HepG2 (cell line): Measurements from ENCODE around the gene DCC. TPM values are rescaled to one million over a fixed set of nuclear protein-coding genes. Genes with fewer than 3 reads are reported as not detected.

Source experiments
- ATAC-seq: fragments of 200-7000 bp; cut with Tn5 transposase; 3 replicates; pipeline ENCODE4 v1.9.1; 2020; ENCODE audit warnings: mild to moderate bottlenecking, moderate library complexity
- BruUV-seq: library from RNA; stranded (reverse); fragments of 400-500 nt; replicated peaks from 2 replicates; lab custom pipeline; 2021; lab: Mats Ljungman, UMichigan
- CTCF ChIA-PET: fragments of 300-600 bp; formaldehyde crosslinking; extraction: SDS; loops from one replicate; lab custom pipeline; 2021; ENCODE audit warnings: low total read pairs, inconsistent platforms, low intra/inter-chr PET ratio; lab: Yijun Ruan, JAX
- POLR2A ChIA-PET: fragments of 350-600 bp; sonication (Branson Sonifier 250); formaldehyde crosslinking; loops from one replicate; lab custom pipeline; 2020; ENCODE audit warnings: antibody characterized with exemption, inconsistent platforms; lab: Yijun Ruan, JAX
- DNase-seq: peaks from one replicate; pipeline ENCODE4 v3.0.0-alpha.2; 2015; ENCODE audit warnings: low spot score
- FAIRE-seq: peaks from 3 replicates; lab custom pipeline; 2011; peaks lifted over from hg19 to GRCh38; lab: Jason Lieb, UNC
- H2AFZ ChIP-seq: one replicate; pipeline ENCODE4 v1.6.1; 2011; ENCODE audit warnings: low read length, inconsistent platforms
- H3K27ac ChIP-seq: fragments of 300-600 bp; 3 replicates; pipeline ENCODE4 v1.8.0; 2011; ENCODE audit warnings: mixed run types, mild to moderate bottlenecking, mixed read lengths, low read length, inconsistent platforms; ENCODE audit not compliant: insufficient read depth; ENCODE audit errors: extremely low read length
- H3K27me3 ChIP-seq, 2 experiments: fragments of 200-600 bp in 1 of 2; 2 replicates in 1 of 2; 3 replicates in 1 of 2; pipeline versions ENCODE4 v1.6.0 to v1.8.0; 2011; ENCODE audit warnings: low read length in 2 of 2, mild to moderate bottlenecking in 2 of 2, moderate library complexity in 2 of 2, inconsistent platforms in 1 of 2; ENCODE audit not compliant: insufficient read depth in 2 of 2, control insufficient read depth in 1 of 2
- H3K36me3 ChIP-seq, 2 experiments: fragments of 200-600 bp in 1 of 2; replicated peaks in 1 of 2; 2 replicates in 1 of 2; 3 replicates in 1 of 2; pipeline versions ENCODE4 v1.5.1 to v1.8.0; 2011; ENCODE audit warnings: low read length in 2 of 2, inconsistent platforms in 1 of 2; ENCODE audit not compliant: insufficient read depth in 2 of 2, control insufficient read depth in 1 of 2
- H3K4me1 ChIP-seq: 2 replicates; pipeline ENCODE4 v1.5.1; 2012; ENCODE audit warnings: low read length, inconsistent platforms; ENCODE audit not compliant: insufficient read depth
- H3K4me2 ChIP-seq: 2 replicates; pipeline ENCODE4 v1.6.0; 2011; ENCODE audit warnings: low read depth, low read length, inconsistent platforms
- H3K4me3 ChIP-seq, 3 experiments: fragments of 200-600 bp in 1 of 3; sonication (generic), shearing (Covaris generic) in 1 of 3; replicated peaks in 1 of 3; 2 replicates each; pipeline ENCODE4 v1.5.1; 2011 to 2016; ENCODE audit warnings: low read length in 3 of 3, inconsistent platforms in 2 of 3, low read depth in 2 of 3, mild to moderate bottlenecking in 2 of 3, control low read depth in 1 of 3, mixed read lengths in 1 of 3; ENCODE audit not compliant: insufficient read depth in 1 of 3
- H3K79me2 ChIP-seq: one replicate; pipeline ENCODE4 v1.6.1; 2011; ENCODE audit warnings: low read length, inconsistent platforms; ENCODE audit not compliant: insufficient read depth
- H3K9ac ChIP-seq: 2 replicates; pipeline ENCODE4 v1.6.0; 2011; ENCODE audit warnings: mild to moderate bottlenecking, low read depth, low read length, inconsistent platforms; ENCODE audit not compliant: insufficient read depth
- H3K9me3 ChIP-seq: 2 replicates; pipeline ENCODE4 v1.5.1; 2012; ENCODE audit warnings: mild to moderate bottlenecking, low read length
- H4K20me1 ChIP-seq: 2 replicates; pipeline ENCODE4 v1.6.0; 2011; ENCODE audit warnings: inconsistent platforms, mild to moderate bottlenecking, low read length, moderate library complexity; ENCODE audit not compliant: insufficient read depth
- EED ChIP-seq: sonication (generic); formaldehyde crosslinking; IDR thresholded peaks from 2 replicates; pipeline ENCODE4 v1.5.0; 2020; ENCODE audit warnings: mild to moderate bottlenecking, missing genetic modification reagents
- GABPA ChIP-seq, 2 experiments: IDR thresholded peaks; 2 replicates each; pipeline ENCODE4 v1.6.1; 2011 to 2016; ENCODE audit warnings: low read depth in 2 of 2, low read length in 1 of 2, missing biosample characterization in 1 of 2, missing genetic modification characterization in 1 of 2
- HOXA9 ChIP-seq: sonication (generic); formaldehyde crosslinking; IDR thresholded peaks from 2 replicates; pipeline ENCODE4 v1.8.1; 2022; ENCODE audit warnings: missing genetic modification reagents, mild to moderate bottlenecking, moderate library complexity, borderline replicate concordance
- KLF15 ChIP-seq: sonication (generic); formaldehyde crosslinking; IDR thresholded peaks from 2 replicates; pipeline ENCODE4 v1.8.1; 2023; ENCODE audit warnings: borderline replicate concordance, mild to moderate bottlenecking, inconsistent platforms, missing genetic modification reagents, mixed read lengths
- RNF2 ChIP-seq: fragments of 450-650 bp; conservative IDR thresholded peaks from 2 replicates; pipeline ENCODE4 v1.6.1; 2016; ENCODE audit warnings: low read depth
- SCMH1 ChIP-seq: sonication (generic); formaldehyde crosslinking; IDR thresholded peaks from 2 replicates; pipeline ENCODE4 v1.9.0; 2021; ENCODE audit warnings: missing genetic modification reagents, mild to moderate bottlenecking, borderline replicate concordance
- SIX1 ChIP-seq: sonication (generic); formaldehyde crosslinking; IDR thresholded peaks from 2 replicates; pipeline ENCODE4 v1.4.0; 2020; ENCODE audit warnings: missing genetic modification reagents, borderline replicate concordance
- THAP11 ChIP-seq: IDR thresholded peaks from 2 replicates; pipeline ENCODE4 v1.6.1; 2016; ENCODE audit warnings: missing biosample characterization, missing genetic modification reagents
- ZBTB7B ChIP-seq: sonication (generic); formaldehyde crosslinking; IDR thresholded peaks from 2 replicates; pipeline ENCODE4 v1.4.0; 2020; ENCODE audit warnings: missing genetic modification reagents
- ZNF709 ChIP-seq: sonication (generic); formaldehyde crosslinking; IDR thresholded peaks from 2 replicates; pipeline ENCODE4 v1.5.0; 2020; ENCODE audit warnings: mild to moderate bottlenecking, missing genetic modification reagents
- ZSCAN30 ChIP-seq: sonication (generic); formaldehyde crosslinking; IDR thresholded peaks from 2 replicates; pipeline ENCODE4 v1.5.0; 2020; ENCODE audit warnings: mild to moderate bottlenecking, missing genetic modification reagents
- WGBS: methylation state at CpG from one replicate; pipeline ENCODE4 v1.1.6; 2017; ENCODE audit warnings: low lambda C conversion rate; 5-methylcytosine and 5-hydroxymethylcytosine counted together
- in situ Hi-C: cut with HindIII; loops from 2 replicates; pipeline ENCODE4 v1.10.0; 2017; ENCODE audit warnings: low pct_unique_long_range_greater_than_20kb; ENCODE audit not compliant: extremely low pct_ligation_motif_present
- intact Hi-C: fragments of 100-400 bp; cut with micrococcal nuclease; formaldehyde crosslinking; loops from one replicate; pipeline ENCODE4 v1.10.0; 2022; ENCODE audit not compliant: unreplicated experiment
- polyA plus RNA-seq, 8 experiments: library from polyadenylated mRNA; depleted of rRNA in 3 of 8; stranded (reverse) in 7 of 8; unstranded in 1 of 8; fragments of >200 nt; fragmentation: Illumina TruSeq in 4 of 8; extraction: Trizol in 4 of 8; gene quantifications; 2 replicates each; pipeline versions ENCODE4 v1.2.1 to v1.2.3, GENCODE V29; 2011 to 2016; ENCODE audit warnings: low read depth in 4 of 8, missing spikeins in 1 of 8, mixed read lengths in 1 of 8; ENCODE audit not compliant: insufficient read depth in 1 of 8
- total RNA-seq, 5 experiments: library from RNA; depleted of rRNA; stranded (reverse); fragments of >200 nt; fragmentation: Illumina TruSeq; extraction: Trizol; gene quantifications; 2 replicates each; pipeline ENCODE4 v1.2.3, GENCODE V29; 2016; ENCODE audit warnings: low read depth in 1 of 5
- TF ChIP-seq, protein P1 (sequence below): sonication (generic); formaldehyde crosslinking; IDR thresholded peaks from 2 replicates; pipeline ENCODE4 v1.8.1; 2023; ENCODE audit warnings: missing genetic modification reagents, inconsistent platforms, borderline replicate concordance
- TF ChIP-seq, protein P2 (sequence below): sonication (generic); formaldehyde crosslinking; IDR thresholded peaks from 2 replicates; pipeline ENCODE4 v1.8.1; 2023; ENCODE audit warnings: mild to moderate bottlenecking, inconsistent platforms, moderate library complexity, missing genetic modification reagents, borderline replicate concordance
- TF ChIP-seq, protein P3 (sequence below): sonication (generic); formaldehyde crosslinking; IDR thresholded peaks from 2 replicates; pipeline ENCODE4 v1.4.0; 2020; ENCODE audit warnings: missing genetic modification reagents
- TF ChIP-seq, protein P4 (sequence below): sonication (generic); formaldehyde crosslinking; IDR thresholded peaks from 2 replicates; pipeline ENCODE4 v1.8.0; 2022; ENCODE audit warnings: mild to moderate bottlenecking, missing genetic modification reagents, moderate library complexity
- TF ChIP-seq, protein P5 (sequence below): sonication (generic); formaldehyde crosslinking; IDR thresholded peaks from 2 replicates; pipeline ENCODE4 v1.4.0; 2020; ENCODE audit warnings: mild to moderate bottlenecking, missing genetic modification reagents

Gene DCC
- total and polyA plus RNA-seq, 2 of the 13 experiments (the other 11 are each of a cell fraction or from before 2014, with no cell fraction given), result not detected

DNA sequence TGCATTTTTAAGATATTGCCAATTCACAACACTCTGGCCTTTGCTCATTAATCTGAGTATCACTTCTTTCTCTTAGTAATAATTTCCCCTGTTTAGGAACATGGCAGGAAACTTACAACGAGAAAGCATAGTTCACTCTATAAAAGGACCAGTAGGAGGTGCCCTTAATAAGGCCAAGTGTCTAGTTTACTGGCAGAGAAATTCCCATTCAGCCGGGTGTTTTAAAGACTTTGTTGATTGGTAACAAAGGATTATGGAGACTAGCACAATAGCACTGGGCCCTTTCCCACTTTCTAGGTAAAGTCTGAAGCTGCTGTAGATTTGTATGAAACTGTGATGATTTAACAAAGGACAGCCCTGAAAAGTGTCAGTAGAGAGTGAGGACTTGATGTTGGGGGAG lies 3.1 kb downstream of the DCC start (continued):
- TF ChIP-seq EED, result no peak
- TF ChIP-seq, protein P1, sequence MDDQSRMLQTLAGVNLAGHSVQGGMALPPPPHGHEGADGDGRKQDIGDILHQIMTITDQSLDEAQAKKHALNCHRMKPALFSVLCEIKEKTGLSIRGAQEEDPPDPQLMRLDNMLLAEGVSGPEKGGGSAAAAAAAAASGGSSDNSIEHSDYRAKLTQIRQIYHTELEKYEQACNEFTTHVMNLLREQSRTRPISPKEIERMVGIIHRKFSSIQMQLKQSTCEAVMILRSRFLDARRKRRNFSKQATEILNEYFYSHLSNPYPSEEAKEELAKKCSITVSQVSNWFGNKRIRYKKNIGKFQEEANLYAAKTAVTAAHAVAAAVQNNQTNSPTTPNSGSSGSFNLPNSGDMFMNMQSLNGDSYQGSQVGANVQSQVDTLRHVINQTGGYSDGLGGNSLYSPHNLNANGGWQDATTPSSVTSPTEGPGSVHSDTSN, result no peak

DNA sequence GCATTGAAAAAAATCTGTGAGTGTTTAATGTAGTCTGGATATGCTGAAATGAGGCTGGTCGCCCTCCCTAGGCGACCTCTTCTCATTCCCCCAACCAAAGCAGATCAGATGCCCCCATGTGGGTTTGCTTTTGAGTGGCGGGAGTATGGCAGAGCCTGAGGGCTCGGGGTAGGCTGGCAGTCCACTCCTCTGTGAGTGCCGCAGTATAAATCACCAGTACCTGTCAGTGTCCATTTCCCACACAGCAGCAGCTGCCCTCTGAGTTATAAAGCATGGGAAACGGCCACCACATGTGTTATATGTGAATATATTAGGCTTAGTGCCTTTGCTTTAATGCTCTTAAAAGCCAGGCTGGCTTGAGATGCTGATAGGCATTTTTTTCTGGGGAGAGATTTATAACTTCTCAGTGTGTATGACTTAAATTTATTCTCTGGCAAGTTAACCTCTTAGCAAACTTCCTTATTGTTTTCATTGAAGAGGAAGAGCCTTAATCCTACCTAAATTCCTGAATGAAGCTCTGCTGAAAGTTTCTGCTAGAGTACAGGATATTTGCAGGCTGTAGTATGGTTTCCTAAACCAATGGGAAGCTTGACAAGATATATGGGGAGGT lies 3.8 kb downstream of the DCC start:
- BruUV-seq, result no TSS peak
- no peak for DNase-seq
- no peak overlapping the region for H3K9ac ChIP-seq
- H3K4me1 ChIP-seq, result no peaks in the 10 kb centered on the region
- H3K27me3 ChIP-seq, result peaks cover 0 to 18% of the 10 kb centered on the region in 2 experiments; a peak in 2 of 5 replicates
- 0% methylated on average over 6 of the region's 6 CpGs for WGBS
- H3K4me2 ChIP-seq, result no peak overlapping the region
- no peaks in the 10 kb centered on the region for H3K36me3 ChIP-seq
- CTCF ChIA-PET, result no interaction called here
- no peak for FAIRE-seq
- in situ Hi-C loops, result no loop called here
- POLR2A ChIA-PET, result no interaction called here
- no peaks in the 10 kb centered on the region for H3K79me2 ChIP-seq
- intact Hi-C loops, result loop anchor here (10.0 kb wide), 1 partner anchor 351 kb away; no protein-coding TSS in a partner anchor
- no peak overlapping the region for H3K27ac ChIP-seq
- no peak overlapping the region for H2AFZ ChIP-seq
- no peaks in the 10 kb centered on the region for H3K9me3 ChIP-seq
- no peak for ATAC-seq
- H4K20me1 ChIP-seq, result no peaks in the 10 kb centered on the region
- H3K4me3 ChIP-seq, result no peak overlapping the region
- TF ChIP-seq RNF2 (no peak), ZSCAN30 (CRISPR knock-in tag) (no peak), GABPA (IDR thresholded peaks at IDR 0.05; ENCODE audit: low read depth, low read length) (no peak), GABPA (CRISPR knock-in tag; IDR thresholded peaks at IDR 0.05; ENCODE audit: low read depth) (no peak), THAP11 (no peak), HOXA9 (CRISPR knock-in tag) (no peak), SIX1 (CRISPR knock-in tag) (no peak), ZNF709 (CRISPR knock-in tag) (no peak), ZBTB7B (no peak), KLF15 (CRISPR knock-in tag) (no peak), SCMH1 (CRISPR knock-in tag) (no peak)
- TF ChIP-seq, protein P2, sequence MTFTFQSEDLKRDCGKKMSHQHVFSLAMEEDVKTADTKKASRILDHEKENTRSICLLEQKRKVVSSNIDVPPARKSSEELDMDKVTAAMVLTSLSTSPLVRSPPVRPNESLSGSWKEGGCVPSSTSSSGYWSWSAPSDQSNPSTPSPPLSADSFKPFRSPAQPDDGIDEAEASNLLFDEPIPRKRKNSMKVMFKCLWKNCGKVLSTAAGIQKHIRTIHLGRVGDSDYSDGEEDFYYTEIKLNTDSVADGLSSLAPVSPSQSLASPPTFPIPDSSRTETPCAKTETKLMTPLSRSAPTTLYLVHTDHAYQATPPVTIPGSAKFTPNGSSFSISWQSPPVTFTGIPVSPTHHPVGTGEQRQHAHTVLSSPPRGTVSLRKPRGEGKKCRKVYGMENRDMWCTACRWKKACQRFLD (CRISPR knock-in tag), result no peak
- TF ChIP-seq, protein P3, sequence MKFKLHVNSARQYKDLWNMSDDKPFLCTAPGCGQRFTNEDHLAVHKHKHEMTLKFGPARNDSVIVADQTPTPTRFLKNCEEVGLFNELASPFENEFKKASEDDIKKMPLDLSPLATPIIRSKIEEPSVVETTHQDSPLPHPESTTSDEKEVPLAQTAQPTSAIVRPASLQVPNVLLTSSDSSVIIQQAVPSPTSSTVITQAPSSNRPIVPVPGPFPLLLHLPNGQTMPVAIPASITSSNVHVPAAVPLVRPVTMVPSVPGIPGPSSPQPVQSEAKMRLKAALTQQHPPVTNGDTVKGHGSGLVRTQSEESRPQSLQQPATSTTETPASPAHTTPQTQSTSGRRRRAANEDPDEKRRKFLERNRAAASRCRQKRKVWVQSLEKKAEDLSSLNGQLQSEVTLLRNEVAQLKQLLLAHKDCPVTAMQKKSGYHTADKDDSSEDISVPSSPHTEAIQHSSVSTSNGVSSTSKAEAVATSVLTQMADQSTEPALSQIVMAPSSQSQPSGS (CRISPR knock-in tag), result no peak
- TF ChIP-seq, protein P4, sequence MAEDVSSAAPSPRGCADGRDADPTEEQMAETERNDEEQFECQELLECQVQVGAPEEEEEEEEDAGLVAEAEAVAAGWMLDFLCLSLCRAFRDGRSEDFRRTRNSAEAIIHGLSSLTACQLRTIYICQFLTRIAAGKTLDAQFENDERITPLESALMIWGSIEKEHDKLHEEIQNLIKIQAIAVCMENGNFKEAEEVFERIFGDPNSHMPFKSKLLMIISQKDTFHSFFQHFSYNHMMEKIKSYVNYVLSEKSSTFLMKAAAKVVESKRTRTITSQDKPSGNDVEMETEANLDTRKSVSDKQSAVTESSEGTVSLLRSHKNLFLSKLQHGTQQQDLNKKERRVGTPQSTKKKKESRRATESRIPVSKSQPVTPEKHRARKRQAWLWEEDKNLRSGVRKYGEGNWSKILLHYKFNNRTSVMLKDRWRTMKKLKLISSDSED, result no peak
- TF ChIP-seq, protein P5, sequence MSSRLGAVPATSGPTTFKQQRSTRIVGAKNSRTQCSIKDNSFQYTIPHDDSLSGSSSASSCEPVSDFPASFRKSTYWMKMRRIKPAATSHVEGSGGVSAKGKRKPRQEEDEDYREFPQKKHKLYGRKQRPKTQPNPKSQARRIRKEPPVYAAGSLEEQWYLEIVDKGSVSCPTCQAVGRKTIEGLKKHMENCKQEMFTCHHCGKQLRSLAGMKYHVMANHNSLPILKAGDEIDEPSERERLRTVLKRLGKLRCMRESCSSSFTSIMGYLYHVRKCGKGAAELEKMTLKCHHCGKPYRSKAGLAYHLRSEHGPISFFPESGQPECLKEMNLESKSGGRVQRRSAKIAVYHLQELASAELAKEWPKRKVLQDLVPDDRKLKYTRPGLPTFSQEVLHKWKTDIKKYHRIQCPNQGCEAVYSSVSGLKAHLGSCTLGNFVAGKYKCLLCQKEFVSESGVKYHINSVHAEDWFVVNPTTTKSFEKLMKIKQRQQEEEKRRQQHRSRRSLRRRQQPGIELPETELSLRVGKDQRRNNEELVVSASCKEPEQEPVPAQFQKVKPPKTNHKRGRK (CRISPR knock-in tag), result no peak
